Chondrocyte (in vitro differentiated cells): ENCODE data around the gene OR4K5. TPM values are rescaled to one million over a fixed set of nuclear protein-coding genes. Genes with fewer than 3 reads are reported as not detected.

Experiments used
- DNase-seq: peaks from one replicate; pipeline ENCODE4 v3.0.0; 2021; ENCODE audit warnings: mixed read lengths, low spot score
- H3K27ac Mint-ChIP-seq: one replicate; pipeline ENCODE4 v1.8.0; 2021; ENCODE audit warnings: mild to moderate bottlenecking, moderate library complexity, mixed read lengths; ENCODE audit not compliant: unreplicated experiment
- H3K27me3 Mint-ChIP-seq: 2 replicates; pipeline ENCODE4 v1.8.0; 2021; ENCODE audit warnings: low read depth, mixed read lengths
- H3K36me3 Mint-ChIP-seq: 2 replicates; pipeline ENCODE4 v1.8.0; 2021; ENCODE audit warnings: low read depth, mixed read lengths
- H3K4me1 Mint-ChIP-seq: 2 replicates; pipeline ENCODE4 v1.8.0; 2021; ENCODE audit warnings: low read depth, mild to moderate bottlenecking, mixed read lengths
- H3K4me3 Mint-ChIP-seq: one replicate; pipeline ENCODE4 v1.8.0; 2021; ENCODE audit warnings: mild to moderate bottlenecking, moderate library complexity, mixed read lengths; ENCODE audit not compliant: unreplicated experiment
- H3K9me3 Mint-ChIP-seq: 2 replicates; pipeline ENCODE4 v1.8.0; 2021; ENCODE audit warnings: low read depth, mixed read lengths
- total RNA-seq: library from RNA; stranded (reverse); gene quantifications from 3 replicates; pipeline ENCODE4 v1.2.1, GENCODE V29; 2021
- TF ChIP-seq, protein P1 (sequence below): fragments of 200-600 bp; sonication (generic); IDR thresholded peaks from 2 replicates; pipeline ENCODE4 v1.5.0; 2021; ENCODE audit warnings: antibody characterized with exemption, mild to moderate bottlenecking, moderate library complexity

Gene OR4K5
- total RNA-seq, 1 donor from 2014 or later, result not detected

DNA sequence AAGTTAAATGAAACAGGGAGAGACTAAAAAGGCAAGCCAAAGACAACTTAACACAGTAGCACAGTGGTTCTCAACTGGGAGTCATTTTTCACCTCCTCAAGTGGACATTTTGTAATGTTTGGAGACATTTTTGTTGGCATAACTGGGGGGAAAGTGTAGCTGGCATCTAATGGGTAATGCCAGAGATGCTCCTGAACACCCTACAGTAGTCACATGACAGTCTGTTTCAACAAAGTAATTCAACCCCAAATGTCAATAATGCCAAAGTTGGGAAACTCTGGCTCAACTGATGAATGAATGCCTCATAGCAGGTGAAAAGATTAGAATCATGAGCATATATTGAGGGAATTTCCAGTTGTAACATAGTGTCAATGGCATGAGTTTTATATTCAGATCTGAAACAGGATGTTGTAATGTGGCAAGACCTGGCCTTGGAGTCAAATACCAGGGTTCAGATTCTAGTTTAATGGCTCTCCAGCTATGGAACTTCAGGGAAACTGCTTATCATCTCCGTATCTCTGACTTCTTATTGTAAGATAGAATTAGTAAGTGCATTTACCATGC, 2.4 kb upstream of the OR4K5 start:
- Mint-ChIP-seq H3K27me3 (no peaks in the 10 kb centered on the region), H3K27ac (no peak overlapping the region), H3K9me3 (peaks cover 17% of the 10 kb centered on the region), H3K36me3 (no peaks in the 10 kb centered on the region), H3K4me1 (no peaks in the 10 kb centered on the region), H3K4me3 (no peak overlapping the region)
- TF ChIP-seq, protein P1, sequence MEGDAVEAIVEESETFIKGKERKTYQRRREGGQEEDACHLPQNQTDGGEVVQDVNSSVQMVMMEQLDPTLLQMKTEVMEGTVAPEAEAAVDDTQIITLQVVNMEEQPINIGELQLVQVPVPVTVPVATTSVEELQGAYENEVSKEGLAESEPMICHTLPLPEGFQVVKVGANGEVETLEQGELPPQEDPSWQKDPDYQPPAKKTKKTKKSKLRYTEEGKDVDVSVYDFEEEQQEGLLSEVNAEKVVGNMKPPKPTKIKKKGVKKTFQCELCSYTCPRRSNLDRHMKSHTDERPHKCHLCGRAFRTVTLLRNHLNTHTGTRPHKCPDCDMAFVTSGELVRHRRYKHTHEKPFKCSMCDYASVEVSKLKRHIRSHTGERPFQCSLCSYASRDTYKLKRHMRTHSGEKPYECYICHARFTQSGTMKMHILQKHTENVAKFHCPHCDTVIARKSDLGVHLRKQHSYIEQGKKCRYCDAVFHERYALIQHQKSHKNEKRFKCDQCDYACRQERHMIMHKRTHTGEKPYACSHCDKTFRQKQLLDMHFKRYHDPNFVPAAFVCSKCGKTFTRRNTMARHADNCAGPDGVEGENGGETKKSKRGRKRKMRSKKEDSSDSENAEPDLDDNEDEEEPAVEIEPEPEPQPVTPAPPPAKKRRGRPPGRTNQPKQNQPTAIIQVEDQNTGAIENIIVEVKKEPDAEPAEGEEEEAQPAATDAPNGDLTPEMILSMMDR, result no peak
- DNase-seq, result no peak

DNA sequence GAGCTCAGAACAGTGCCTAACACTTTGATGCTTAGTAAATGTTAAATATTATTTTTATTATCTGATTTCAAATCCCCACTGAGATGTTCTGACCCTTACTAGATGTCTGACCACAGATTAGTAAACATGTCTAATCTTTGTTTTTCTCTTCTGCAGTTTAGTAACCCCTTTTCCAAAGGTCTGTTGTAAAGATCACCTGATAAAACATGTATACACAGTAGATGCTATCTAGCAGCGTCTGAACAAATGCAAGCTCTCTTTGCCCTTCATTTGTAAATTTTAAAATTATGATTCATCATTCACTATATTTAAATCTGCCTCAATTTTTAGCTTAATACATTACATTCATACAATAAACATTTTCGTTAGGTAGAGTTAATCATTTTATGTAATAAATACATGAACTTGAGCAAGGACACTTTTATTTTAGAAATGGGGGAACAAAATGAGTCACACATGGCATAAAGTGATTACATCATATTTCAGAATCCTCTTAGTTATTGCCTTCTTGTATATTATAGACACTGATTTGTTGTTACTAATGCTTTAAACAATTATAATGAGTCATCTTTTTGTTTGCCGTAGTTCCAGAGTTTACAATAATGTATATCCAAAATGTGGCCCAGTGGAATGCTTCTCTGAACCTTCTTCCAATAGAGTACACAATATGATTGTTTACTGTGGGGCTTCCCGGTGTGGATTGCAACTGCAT, 1.7 kb upstream of the OR4K5 start:
- no peaks in the 10 kb centered on the region for H3K36me3 Mint-ChIP-seq
- no peaks in the 10 kb centered on the region for H3K27me3 Mint-ChIP-seq
- H3K27ac Mint-ChIP-seq, result no peak overlapping the region
- TF ChIP-seq, protein P1, result no peak
- DNase-seq, result no peak
- no peaks in the 10 kb centered on the region for H3K4me1 Mint-ChIP-seq
- no peak overlapping the region for H3K4me3 Mint-ChIP-seq
- H3K9me3 Mint-ChIP-seq, result peaks cover 10% of the 10 kb centered on the region

DNA sequence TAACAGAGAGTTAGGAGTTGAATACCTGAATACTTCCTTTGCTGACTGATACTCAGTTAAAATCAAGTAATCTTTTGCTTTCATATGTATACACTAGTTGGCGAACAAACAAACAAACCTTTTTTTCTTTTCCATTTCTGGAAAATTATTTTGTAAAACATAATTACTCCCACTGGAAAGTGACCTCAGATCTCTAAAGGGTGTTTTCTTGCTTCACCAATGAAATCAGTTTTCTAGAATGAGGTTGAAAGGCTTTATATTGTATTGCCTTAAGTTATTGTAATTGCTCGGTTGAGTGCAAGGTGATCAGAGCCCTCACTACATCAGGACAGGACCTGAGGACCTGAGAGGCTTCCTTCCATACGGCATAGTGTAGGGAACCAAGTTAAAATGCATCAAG, 10.2 kb downstream of the OR4K5 start, which contains the start of gene OR4K1:
TSS of gene OR4K1 (plus strand) at position 301 of the 400 bp plus-strand sequence. CDS start 4,750 bp downstream, outside the sequence.
- Mint-ChIP-seq H3K27ac (no peak within 1 kb of the TSS), H3K9me3 (peaks cover 44% of the 10 kb centered on the region), H3K4me1 (no peaks in the 10 kb centered on the region), H3K36me3 (peaks cover 1% of the 10 kb centered on the region), H3K4me3 (no peak within 1 kb of the TSS), H3K27me3 (no peaks in the 10 kb centered on the region)
- no peak for DNase-seq
- TF ChIP-seq, protein P1, result no peak

DNA sequence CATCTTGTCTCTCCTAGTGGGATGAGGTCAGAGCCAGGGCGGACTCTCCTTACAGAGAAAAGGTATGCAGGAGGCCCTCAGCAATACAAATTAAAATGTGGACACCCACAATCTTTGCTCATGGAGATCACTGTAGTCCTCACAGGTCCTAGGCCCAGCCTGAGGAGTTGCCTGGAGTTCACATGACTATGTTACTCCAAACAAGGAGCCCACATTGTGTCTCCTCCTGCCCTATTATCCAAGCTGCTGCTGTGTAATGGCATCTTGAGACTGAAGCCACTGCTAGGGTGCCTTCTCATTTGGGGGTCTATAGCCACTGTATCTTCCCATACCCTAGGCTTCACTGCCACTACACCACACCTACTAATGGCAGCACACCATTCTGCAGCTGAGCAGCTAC, 21.3 kb downstream of the OR4K5 start:
- Mint-ChIP-seq H3K27ac (no peak overlapping the region), H3K27me3 (no peaks in the 10 kb centered on the region), H3K9me3 (peaks cover 30% of the 10 kb centered on the region), H3K4me3 (no peak overlapping the region), H3K4me1 (no peaks in the 10 kb centered on the region), H3K36me3 (no peaks in the 10 kb centered on the region)
- TF ChIP-seq, protein P1, result no peak
- peak; percentile 65 for DNase-seq

DNA sequence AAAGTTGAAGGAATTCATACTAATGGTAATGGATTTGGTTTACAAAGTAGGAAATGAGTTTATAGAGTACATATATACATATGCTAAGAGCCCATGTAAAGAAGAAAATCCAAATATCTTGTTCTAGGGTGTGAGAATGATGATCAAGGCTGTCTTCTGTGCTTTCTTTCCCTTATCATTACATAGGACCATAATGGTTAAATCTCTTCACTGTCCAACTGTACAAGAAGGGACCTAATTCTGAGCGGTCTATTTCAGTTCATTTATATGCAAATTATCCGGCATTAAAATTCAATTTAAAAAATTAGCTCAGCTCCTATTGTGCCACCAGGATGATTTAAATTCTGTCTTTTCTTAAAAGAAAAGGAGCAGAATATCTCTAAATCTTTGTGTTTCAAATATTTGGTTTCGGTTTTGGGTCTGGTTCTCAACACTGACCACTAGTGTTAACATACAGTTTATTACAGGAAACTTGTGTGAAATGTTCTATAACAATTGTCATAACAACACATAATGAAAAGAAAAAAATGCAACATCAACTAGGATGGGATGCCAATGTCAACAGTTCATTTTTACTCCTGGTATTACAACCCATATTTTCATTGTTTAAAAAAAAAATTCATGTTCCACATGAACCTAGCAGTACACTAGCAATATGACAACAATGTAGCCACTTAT, 27.1 kb downstream of the OR4K5 start:
- H3K36me3 Mint-ChIP-seq, result no peaks in the 10 kb centered on the region
- no peak for DNase-seq
- no peak overlapping the region for H3K27ac Mint-ChIP-seq
- no peaks in the 10 kb centered on the region for H3K27me3 Mint-ChIP-seq
- H3K9me3 Mint-ChIP-seq, result peaks cover 20% of the 10 kb centered on the region
- TF ChIP-seq, protein P1, result peak; percentile 9
- H3K4me1 Mint-ChIP-seq, result no peaks in the 10 kb centered on the region
- no peak overlapping the region for H3K4me3 Mint-ChIP-seq
